ENCODE measurements around the gene PDLIM7.

GRCh38 chr5:177444106-177445051 lies 53.0 kb downstream of the PDLIM7 start:
- TF ChIP-seq POLR2A (IDR thresholded peaks at IDR 0.05; ENCODE audit: low read depth, low read length) (no peak), USF2 (IDR thresholded peaks at IDR 0.05; ENCODE audit: low read depth, low read length) (no peak), CTCF (conservative IDR thresholded peaks at IDR 0.05; ENCODE audit: low read depth, low read length) (no peak), RAD21 (IDR thresholded peaks at IDR 0.05; ENCODE audit: low read length) (no peak), MXI1 (IDR thresholded peaks at IDR 0.05; ENCODE audit: borderline replicate concordance, low read depth, low read length) (no peak), BHLHE40 (IDR thresholded peaks at IDR 0.05; ENCODE audit: low read depth, low read length) (no peak), CEBPB (IDR thresholded peaks at IDR 0.05; ENCODE audit: low read depth, low read length) (no peak), CHD1 (IDR thresholded peaks at IDR 0.05; ENCODE audit: low read depth, low read length) (no peak), RFX5 (IDR thresholded peaks at IDR 0.05; ENCODE audit: low read depth, low read length) (no peak), MAFK (IDR thresholded peaks at IDR 0.05; ENCODE audit: low read depth, low read length) (no peak), MAZ (IDR thresholded peaks at IDR 0.05; ENCODE audit: borderline replicate concordance, low read depth, low read length) (no peak), SMC3 (IDR thresholded peaks at IDR 0.05; ENCODE audit: low read depth, low read length) (no peak), RCOR1 (IDR thresholded peaks at IDR 0.05; ENCODE audit: insufficient replicate concordance, low read length) (no peak), ELK1 (IDR thresholded peaks at IDR 0.05; ENCODE audit: borderline replicate concordance, low read depth, low read length) (no peak)

Data from IMR-90 (cell line).